HepG2 (cell line): ENCODE results near the gene SLC9A1. TPM values are rescaled to one million over a fixed set of nuclear protein-coding genes. Genes with fewer than 3 reads are reported as not detected.

Source experiments
- ATAC-seq: fragments of 200-7000 bp; cut with Tn5 transposase; 3 replicates; pipeline ENCODE4 v1.9.1; 2020; ENCODE audit warnings: mild to moderate bottlenecking, moderate library complexity
- BruUV-seq: library from RNA; stranded (reverse); fragments of 400-500 nt; replicated peaks from 2 replicates; lab custom pipeline; 2021; lab: Mats Ljungman, UMichigan
- CTCF ChIA-PET: fragments of 300-600 bp; formaldehyde crosslinking; extraction: SDS; loops from one replicate; lab custom pipeline; 2021; ENCODE audit warnings: low total read pairs, inconsistent platforms, low intra/inter-chr PET ratio; lab: Yijun Ruan, JAX
- POLR2A ChIA-PET: fragments of 350-600 bp; sonication (Branson Sonifier 250); formaldehyde crosslinking; loops from one replicate; lab custom pipeline; 2020; ENCODE audit warnings: antibody characterized with exemption, inconsistent platforms; lab: Yijun Ruan, JAX
- DNase-seq: peaks from one replicate; pipeline ENCODE4 v3.0.0-alpha.2; 2015; ENCODE audit warnings: low spot score
- FAIRE-seq: peaks from 3 replicates; lab custom pipeline; 2011; peaks lifted over from hg19 to GRCh38; lab: Jason Lieb, UNC
- H2AFZ ChIP-seq: one replicate; pipeline ENCODE4 v1.6.1; 2011; ENCODE audit warnings: low read length, inconsistent platforms
- H3K27ac ChIP-seq: fragments of 300-600 bp; 3 replicates; pipeline ENCODE4 v1.8.0; 2011; ENCODE audit warnings: mixed run types, mild to moderate bottlenecking, mixed read lengths, low read length, inconsistent platforms; ENCODE audit not compliant: insufficient read depth; ENCODE audit errors: extremely low read length
- H3K27me3 ChIP-seq, 2 experiments: fragments of 200-600 bp in 1 of 2; 2 replicates in 1 of 2; 3 replicates in 1 of 2; pipeline versions ENCODE4 v1.6.0 to v1.8.0; 2011; ENCODE audit warnings: low read length in 2 of 2, mild to moderate bottlenecking in 2 of 2, moderate library complexity in 2 of 2, inconsistent platforms in 1 of 2; ENCODE audit not compliant: insufficient read depth in 2 of 2, control insufficient read depth in 1 of 2
- H3K36me3 ChIP-seq, 2 experiments: fragments of 200-600 bp in 1 of 2; replicated peaks in 1 of 2; 2 replicates in 1 of 2; 3 replicates in 1 of 2; pipeline versions ENCODE4 v1.5.1 to v1.8.0; 2011; ENCODE audit warnings: low read length in 2 of 2, inconsistent platforms in 1 of 2; ENCODE audit not compliant: insufficient read depth in 2 of 2, control insufficient read depth in 1 of 2
- H3K4me1 ChIP-seq: 2 replicates; pipeline ENCODE4 v1.5.1; 2012; ENCODE audit warnings: low read length, inconsistent platforms; ENCODE audit not compliant: insufficient read depth
- H3K4me2 ChIP-seq: 2 replicates; pipeline ENCODE4 v1.6.0; 2011; ENCODE audit warnings: low read depth, low read length, inconsistent platforms
- H3K4me3 ChIP-seq, 3 experiments: fragments of 200-600 bp in 1 of 3; sonication (generic), shearing (Covaris generic) in 1 of 3; replicated peaks in 1 of 3; 2 replicates each; pipeline ENCODE4 v1.5.1; 2011 to 2016; ENCODE audit warnings: low read length in 3 of 3, inconsistent platforms in 2 of 3, low read depth in 2 of 3, mild to moderate bottlenecking in 2 of 3, control low read depth in 1 of 3, mixed read lengths in 1 of 3; ENCODE audit not compliant: insufficient read depth in 1 of 3
- H3K79me2 ChIP-seq: one replicate; pipeline ENCODE4 v1.6.1; 2011; ENCODE audit warnings: low read length, inconsistent platforms; ENCODE audit not compliant: insufficient read depth
- H3K9ac ChIP-seq: 2 replicates; pipeline ENCODE4 v1.6.0; 2011; ENCODE audit warnings: mild to moderate bottlenecking, low read depth, low read length, inconsistent platforms; ENCODE audit not compliant: insufficient read depth
- H3K9me3 ChIP-seq: 2 replicates; pipeline ENCODE4 v1.5.1; 2012; ENCODE audit warnings: mild to moderate bottlenecking, low read length
- H4K20me1 ChIP-seq: 2 replicates; pipeline ENCODE4 v1.6.0; 2011; ENCODE audit warnings: inconsistent platforms, mild to moderate bottlenecking, low read length, moderate library complexity; ENCODE audit not compliant: insufficient read depth
- CEBPB ChIP-seq: IDR thresholded peaks from 2 replicates; pipeline ENCODE4 v1.6.1; 2011; ENCODE audit warnings: low read depth, low read length, improper control_type of control experiment, borderline replicate concordance
- LCORL ChIP-seq, 2 experiments: fragments of 450-650 bp in 1 of 2; sonication (generic) in 1 of 2; formaldehyde crosslinking in 1 of 2; IDR thresholded peaks; 2 replicates each; pipeline versions ENCODE4 v1.5.0 to v1.6.1; 2017 to 2020; ENCODE audit warnings: antibody characterized with exemption in 1 of 2, missing genetic modification reagents in 1 of 2
- RXRB ChIP-seq: IDR thresholded peaks from 2 replicates; pipeline ENCODE4 v1.6.1; 2016; ENCODE audit warnings: borderline replicate concordance, missing genetic modification reagents, missing compliant biosample characterization
- ZNF589 ChIP-seq: sonication (generic); formaldehyde crosslinking; conservative IDR thresholded peaks from 2 replicates; pipeline ENCODE4 v1.8.0; 2022; ENCODE audit warnings: mild to moderate bottlenecking, moderate library complexity, missing genetic modification reagents
- ZNF678 ChIP-seq: sonication (generic); formaldehyde crosslinking; IDR thresholded peaks from 2 replicates; pipeline ENCODE4 v1.4.0; 2020; ENCODE audit warnings: mild to moderate bottlenecking, missing genetic modification reagents
- ZNF766 ChIP-seq: sonication (generic); formaldehyde crosslinking; IDR thresholded peaks from 2 replicates; pipeline ENCODE4 v1.5.0; 2020; ENCODE audit warnings: missing genetic modification reagents, borderline replicate concordance
- WGBS: methylation state at CpG from one replicate; pipeline ENCODE4 v1.1.6; 2017; ENCODE audit warnings: low lambda C conversion rate; 5-methylcytosine and 5-hydroxymethylcytosine counted together
- in situ Hi-C: cut with HindIII; loops from 2 replicates; pipeline ENCODE4 v1.10.0; 2017; ENCODE audit warnings: low pct_unique_long_range_greater_than_20kb; ENCODE audit not compliant: extremely low pct_ligation_motif_present
- intact Hi-C: fragments of 100-400 bp; cut with micrococcal nuclease; formaldehyde crosslinking; loops from one replicate; pipeline ENCODE4 v1.10.0; 2022; ENCODE audit not compliant: unreplicated experiment
- polyA plus RNA-seq, 8 experiments: library from polyadenylated mRNA; depleted of rRNA in 3 of 8; stranded (reverse) in 7 of 8; unstranded in 1 of 8; fragments of >200 nt; fragmentation: Illumina TruSeq in 4 of 8; extraction: Trizol in 4 of 8; gene quantifications; 2 replicates each; pipeline versions ENCODE4 v1.2.1 to v1.2.3, GENCODE V29; 2011 to 2016; ENCODE audit warnings: low read depth in 4 of 8, missing spikeins in 1 of 8, mixed read lengths in 1 of 8; ENCODE audit not compliant: insufficient read depth in 1 of 8
- total RNA-seq, 5 experiments: library from RNA; depleted of rRNA; stranded (reverse); fragments of >200 nt; fragmentation: Illumina TruSeq; extraction: Trizol; gene quantifications; 2 replicates each; pipeline ENCODE4 v1.2.3, GENCODE V29; 2016; ENCODE audit warnings: low read depth in 1 of 5
- TF ChIP-seq, protein P1 (sequence below): sonication (generic); formaldehyde crosslinking; IDR thresholded peaks from 2 replicates; pipeline ENCODE4 v1.8.0; 2022; ENCODE audit warnings: mild to moderate bottlenecking, missing genetic modification reagents; ENCODE audit not compliant: insufficient replicate concordance
- TF ChIP-seq, protein P2 (sequence below): sonication (generic); formaldehyde crosslinking; IDR thresholded peaks from 2 replicates; pipeline ENCODE4 v1.4.0; 2020; ENCODE audit warnings: missing genetic modification reagents

Gene SLC9A1
- total and polyA plus RNA-seq, 2 of the 13 experiments (the other 11 are each of a cell fraction or from before 2014, with no cell fraction given) = 1.4 to 2.9 TPM

DNA sequence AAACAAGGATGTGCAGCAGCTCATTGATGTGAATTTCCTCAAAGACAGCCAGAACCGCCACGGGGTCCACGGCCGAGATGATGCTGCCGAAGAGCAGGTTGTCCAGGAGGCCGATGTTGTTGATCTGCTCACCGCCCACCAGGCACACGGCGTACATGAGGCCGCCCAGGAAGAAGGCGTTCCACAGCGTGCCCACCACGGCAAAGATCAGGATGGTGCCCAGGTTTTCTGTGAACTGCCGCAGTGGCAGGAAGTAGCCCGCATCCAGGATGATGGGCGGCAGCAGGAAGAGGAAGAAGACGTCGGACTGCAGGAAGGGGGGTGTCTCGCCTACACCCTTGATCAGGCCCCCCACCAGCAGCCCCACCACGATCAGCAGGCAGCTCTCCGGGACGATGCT, 41.1 kb downstream of the SLC9A1 start:
- H3K27ac ChIP-seq = no peak overlapping the region
- H3K27me3 ChIP-seq = no peaks in the 10 kb centered on the region
- no peaks in the 10 kb centered on the region for H4K20me1 ChIP-seq
- H3K4me3 ChIP-seq = no peak overlapping the region
- TF ChIP-seq, protein P1, sequence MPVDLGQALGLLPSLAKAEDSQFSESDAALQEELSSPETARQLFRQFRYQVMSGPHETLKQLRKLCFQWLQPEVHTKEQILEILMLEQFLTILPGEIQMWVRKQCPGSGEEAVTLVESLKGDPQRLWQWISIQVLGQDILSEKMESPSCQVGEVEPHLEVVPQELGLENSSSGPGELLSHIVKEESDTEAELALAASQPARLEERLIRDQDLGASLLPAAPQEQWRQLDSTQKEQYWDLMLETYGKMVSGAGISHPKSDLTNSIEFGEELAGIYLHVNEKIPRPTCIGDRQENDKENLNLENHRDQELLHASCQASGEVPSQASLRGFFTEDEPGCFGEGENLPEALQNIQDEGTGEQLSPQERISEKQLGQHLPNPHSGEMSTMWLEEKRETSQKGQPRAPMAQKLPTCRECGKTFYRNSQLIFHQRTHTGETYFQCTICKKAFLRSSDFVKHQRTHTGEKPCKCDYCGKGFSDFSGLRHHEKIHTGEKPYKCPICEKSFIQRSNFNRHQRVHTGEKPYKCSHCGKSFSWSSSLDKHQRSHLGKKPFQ = no peak
- TF ChIP-seq ZNF678 (CRISPR knock-in tag) (no peak), LCORL (IDR thresholded peaks at IDR 0.05) (no peak), LCORL (CRISPR knock-in tag; IDR thresholded peaks at IDR 0.05) (no peak), ZNF766 (CRISPR knock-in tag) (no peak), CEBPB (no peak), ZNF589 (CRISPR knock-in tag) (no peak), RXRB (CRISPR knock-in tag) (no peak)
- TF ChIP-seq, protein P2, sequence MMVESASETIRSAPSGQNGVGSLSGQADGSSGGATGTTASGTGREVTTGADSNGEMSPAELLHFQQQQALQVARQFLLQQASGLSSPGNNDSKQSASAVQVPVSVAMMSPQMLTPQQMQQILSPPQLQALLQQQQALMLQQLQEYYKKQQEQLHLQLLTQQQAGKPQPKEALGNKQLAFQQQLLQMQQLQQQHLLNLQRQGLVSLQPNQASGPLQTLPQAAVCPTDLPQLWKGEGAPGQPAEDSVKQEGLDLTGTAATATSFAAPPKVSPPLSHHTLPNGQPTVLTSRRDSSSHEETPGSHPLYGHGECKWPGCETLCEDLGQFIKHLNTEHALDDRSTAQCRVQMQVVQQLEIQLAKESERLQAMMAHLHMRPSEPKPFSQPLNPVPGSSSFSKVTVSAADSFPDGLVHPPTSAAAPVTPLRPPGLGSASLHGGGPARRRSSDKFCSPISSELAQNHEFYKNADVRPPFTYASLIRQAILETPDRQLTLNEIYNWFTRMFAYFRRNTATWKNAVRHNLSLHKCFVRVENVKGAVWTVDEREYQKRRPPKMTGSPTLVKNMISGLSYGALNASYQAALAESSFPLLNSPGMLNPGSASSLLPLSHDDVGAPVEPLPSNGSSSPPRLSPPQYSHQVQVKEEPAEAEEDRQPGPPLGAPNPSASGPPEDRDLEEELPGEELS = no peak
- H3K9me3 ChIP-seq = no peaks in the 10 kb centered on the region
- DNase-seq = no peak
- H3K4me2 ChIP-seq = no peak overlapping the region
- in situ Hi-C loops = loop anchor here (5.0 kb wide), 1 partner anchor 278 kb away; the partner anchor contains the start of gene GPR3
- no TSS peak for BruUV-seq
- FAIRE-seq = no peak
- no peak overlapping the region for H3K9ac ChIP-seq
- ChIA-PET CTCF (no interaction called here), POLR2A (no interaction called here)
- H3K36me3 ChIP-seq = peaks cover 1 to 9% of the 10 kb centered on the region in 2 experiments; a peak in 1 of 5 replicates
- H3K79me2 ChIP-seq = no peaks in the 10 kb centered on the region
- intact Hi-C loops = no loop called here
- no peak for ATAC-seq
- H3K4me1 ChIP-seq = peaks cover 24% of the 10 kb centered on the region
- WGBS = 94% methylated on average over 17 of the region's 22 CpGs
- no peak overlapping the region for H2AFZ ChIP-seq
